H9 (cell line): ENCODE results near the gene PDIA3. TPM values are rescaled to one million over a fixed set of nuclear protein-coding genes. Genes with fewer than 3 reads are reported as not detected.

Source experiments
- DNase-seq: peaks from one replicate; pipeline ENCODE4 v3.0.0-alpha.2; 2017
- H2AFZ ChIP-seq: one replicate; pipeline ENCODE4 v1.6.1; 2013; ENCODE audit warnings: mild to moderate bottlenecking, low read length, control low read depth, moderate library complexity
- H2AK5ac ChIP-seq: 2 replicates; pipeline ENCODE4 v1.6.1; 2013; ENCODE audit warnings: low read length, control low read depth, mixed read lengths; ENCODE audit not compliant: insufficient read length
- H2BK120ac ChIP-seq: one replicate; pipeline ENCODE4 v1.6.1; 2013; ENCODE audit warnings: low read depth, mild to moderate bottlenecking, low read length, control low read depth, inconsistent platforms; ENCODE audit not compliant: poor library complexity, severe bottlenecking
- H2BK12ac ChIP-seq: 2 replicates; pipeline ENCODE4 v1.6.1; 2013; ENCODE audit warnings: low read length, control low read depth, mixed read lengths, low read depth; ENCODE audit not compliant: insufficient read length
- H2BK15ac ChIP-seq: 2 replicates; pipeline ENCODE4 v1.6.1; 2013; ENCODE audit warnings: low read depth, low read length, control low read depth
- H2BK20ac ChIP-seq: one replicate; pipeline ENCODE4 v1.6.1; 2013; ENCODE audit warnings: low read depth, mild to moderate bottlenecking, low read length, control low read depth, inconsistent platforms; ENCODE audit not compliant: poor library complexity, severe bottlenecking
- H2BK5ac ChIP-seq: 2 replicates; pipeline ENCODE4 v1.6.1; 2013; ENCODE audit warnings: low read length, control low read depth, mixed read lengths; ENCODE audit not compliant: insufficient read length
- H3K14ac ChIP-seq: 2 replicates; pipeline ENCODE4 v1.6.1; 2013; ENCODE audit warnings: low read length, control low read depth; ENCODE audit not compliant: insufficient read depth
- H3K18ac ChIP-seq: 2 replicates; pipeline ENCODE4 v1.6.1; 2013; ENCODE audit warnings: low read depth, mild to moderate bottlenecking, mixed read lengths, low read length, control low read depth; ENCODE audit not compliant: insufficient read length
- H3K23ac ChIP-seq: 2 replicates; pipeline ENCODE4 v1.6.1; 2013; ENCODE audit warnings: low read length, control low read depth, mixed read lengths, low read depth; ENCODE audit not compliant: insufficient read length
- H3K23me2 ChIP-seq: 2 replicates; pipeline ENCODE4 v1.6.1; 2013; ENCODE audit warnings: low read depth, mild to moderate bottlenecking, mixed read lengths, low read length, control low read depth; ENCODE audit not compliant: insufficient read length, poor library complexity, severe bottlenecking
- H3K27ac ChIP-seq: 2 replicates; pipeline ENCODE4 v1.5.1; 2013; ENCODE audit warnings: low read length, control low read depth, mixed read lengths, low read depth; ENCODE audit not compliant: insufficient read length
- H3K27me3 ChIP-seq: 2 replicates; pipeline ENCODE4 v1.6.1; 2013; ENCODE audit warnings: low read length, control low read depth, inconsistent platforms; ENCODE audit not compliant: insufficient read depth
- H3K4ac ChIP-seq: 2 replicates; pipeline ENCODE4 v1.6.1; 2013; ENCODE audit warnings: low read depth, mild to moderate bottlenecking, control low read depth, inconsistent platforms, low read length, moderate library complexity
- H3K4me1 ChIP-seq: 2 replicates; pipeline ENCODE4 v1.6.1; 2013; ENCODE audit warnings: low read length, control low read depth, inconsistent platforms; ENCODE audit not compliant: insufficient read depth
- H3K4me2 ChIP-seq: 2 replicates; pipeline ENCODE4 v1.6.1; 2013; ENCODE audit warnings: low read length, control low read depth, mixed read lengths; ENCODE audit not compliant: insufficient read length, insufficient read depth
- H3K56ac ChIP-seq: 2 replicates; pipeline ENCODE4 v1.6.1; 2013; ENCODE audit warnings: low read depth, mild to moderate bottlenecking, mixed read lengths, low read length, control low read depth; ENCODE audit not compliant: insufficient read length
- H3K79me1 ChIP-seq: 2 replicates; pipeline ENCODE4 v1.6.1; 2013; ENCODE audit warnings: low read depth, mild to moderate bottlenecking, moderate library complexity, low read length, control low read depth, inconsistent platforms; ENCODE audit not compliant: insufficient read depth, poor library complexity, severe bottlenecking
- H3K79me2 ChIP-seq: 2 replicates; pipeline ENCODE4 v1.6.1; 2013; ENCODE audit warnings: low read length, control low read depth, inconsistent platforms; ENCODE audit not compliant: insufficient read depth
- H3K9ac ChIP-seq: 2 replicates; pipeline ENCODE4 v1.6.1; 2013; ENCODE audit warnings: low read length, control low read depth, mixed read lengths; ENCODE audit not compliant: insufficient read length; ENCODE audit errors: extremely low read depth
- H3K9me3 ChIP-seq: one replicate; pipeline ENCODE4 v1.6.1; 2013; ENCODE audit warnings: low read depth, low read length, inconsistent platforms; ENCODE audit not compliant: control insufficient read depth
- H3T11ph ChIP-seq: one replicate; pipeline ENCODE4 v1.6.1; 2013; ENCODE audit warnings: mild to moderate bottlenecking, low read length, control low read depth, inconsistent platforms
- H4K20me1 ChIP-seq: one replicate; pipeline ENCODE4 v1.6.1; 2013; ENCODE audit not compliant: control insufficient read depth, insufficient read length, insufficient read depth
- H4K5ac ChIP-seq: 2 replicates; pipeline ENCODE4 v1.6.1; 2013; ENCODE audit warnings: low read depth, mild to moderate bottlenecking, mixed read lengths, low read length, control low read depth; ENCODE audit not compliant: insufficient read length
- H4K8ac ChIP-seq: replicated peaks from 2 replicates; pipeline ENCODE4 v1.6.1; 2013; ENCODE audit warnings: low read length, control low read depth, mixed read lengths, low read depth; ENCODE audit not compliant: insufficient read length
- H4K91ac ChIP-seq: 2 replicates; pipeline ENCODE4 v1.6.1; 2013; ENCODE audit warnings: low read depth, mild to moderate bottlenecking, moderate library complexity, mixed read lengths, low read length, control low read depth; ENCODE audit not compliant: insufficient read length
- H3K27ac Mint-ChIP-seq, 3 experiments: 2 replicates in 2 of 3; 3 replicates in 1 of 3; pipeline ENCODE4 v1.8.0; 2020 to 2021; ENCODE audit warnings: mixed read lengths in 3 of 3, mild to moderate bottlenecking in 1 of 3, moderate library complexity in 1 of 3
- H3K27me3 Mint-ChIP-seq: 2 replicates; pipeline ENCODE4 v1.8.0; 2021; ENCODE audit warnings: low read depth, mild to moderate bottlenecking, moderate library complexity, mixed read lengths
- H3K36me3 Mint-ChIP-seq, 3 experiments: 2 replicates in 2 of 3; 3 replicates in 1 of 3; pipeline ENCODE4 v1.8.0; 2020 to 2021; ENCODE audit warnings: low read depth in 3 of 3, mixed read lengths in 3 of 3; ENCODE audit not compliant: insufficient read depth in 1 of 3
- H3K4me1 Mint-ChIP-seq, 2 experiments: 2 replicates each; pipeline ENCODE4 v1.8.0; 2020; ENCODE audit warnings: mixed read lengths in 2 of 2
- H3K4me3 Mint-ChIP-seq, 2 experiments: 2 replicates in 1 of 2; 3 replicates in 1 of 2; pipeline ENCODE4 v1.8.0; 2020 to 2021; ENCODE audit warnings: mild to moderate bottlenecking in 2 of 2, mixed read lengths in 2 of 2, moderate library complexity in 1 of 2
- H3K9me3 Mint-ChIP-seq, 2 experiments: 2 replicates in 1 of 2; 3 replicates in 1 of 2; pipeline ENCODE4 v1.8.0; 2020; ENCODE audit warnings: mild to moderate bottlenecking in 2 of 2, mixed read lengths in 2 of 2, moderate library complexity in 1 of 2
- CTCF ChIP-seq: fragments of 200-600 bp; sonication (generic); conservative IDR thresholded peaks from 3 replicates; pipeline ENCODE4 v1.8.0; 2021; ENCODE audit warnings: antibody characterized with exemption, mild to moderate bottlenecking
- WGBS: extraction: QIAGEN DNeasy Blood & Tissue Kit; methylation state at CpG from one replicate; pipeline ENCODE4 v1.1.7; 2013; ENCODE audit warnings: missing lambda C conversion rate, low lambda C conversion rate, mixed read lengths; ENCODE audit not compliant: insufficient read length; ENCODE audit errors: extremely low coverage; 5-methylcytosine and 5-hydroxymethylcytosine counted together
- total RNA-seq: library from RNA; stranded (reverse); gene quantifications from 2 replicates; pipeline ENCODE4 v1.2.1, GENCODE V29; 2021

The PDIA3 gene
- total RNA-seq, 1 experiment from 2014 or later = 524 TPM

- no peak overlapping the region for H3K27ac ChIP-seq
- peak overlapping the region in 2 of 3 experiments; percentile 91 to 92; a peak in 4 of 7 replicates for H3K27ac Mint-ChIP-seq
Measured at GRCh38 chr15:43795197-43795596, 49.0 kb downstream of the PDIA3 start.

More at GRCh38 chr15:43795197-43795596, 49.0 kb downstream of the PDIA3 start:
- Histone ChIP-seq H3K4me2 (no peak overlapping the region), H3K9ac (no peak overlapping the region), H3K4me1 (peaks cover 18% of the 10 kb centered on the region; the same call in 1 of the 2 replicates), H2BK120ac (no peak overlapping the region), H3K18ac (no peak overlapping the region), H4K20me1 (no peaks in the 10 kb centered on the region), H3K14ac (no peak overlapping the region), H2BK15ac (no peak overlapping the region), H2BK12ac (no peak overlapping the region), H3K23me2 (peaks cover 8% of the 10 kb centered on the region), H3K4ac (no peak overlapping the region), H3K27me3 (no peaks in the 10 kb centered on the region), H4K8ac (no peak overlapping the region), H2BK20ac (no peak overlapping the region), H4K5ac (no peak overlapping the region), H3K79me1 (peaks cover 3% of the 10 kb centered on the region), H3T11ph (no peak overlapping the region), H2AK5ac (no peak overlapping the region), H2AFZ (no peak overlapping the region), H3K79me2 (peaks cover 6% of the 10 kb centered on the region; the same call in 1 of the 2 replicates), H4K91ac (no peak overlapping the region), H2BK5ac (no peak overlapping the region), H3K56ac (no peak overlapping the region), H3K23ac (no peak overlapping the region), H3K9me3 (no peaks in the 10 kb centered on the region)
- Mint-ChIP-seq H3K9me3 (no peaks in the 10 kb centered on the region), H3K4me1 (peaks cover 65 to 75% of the 10 kb centered on the region in 2 experiments), H3K27me3 (no peaks in the 10 kb centered on the region), H3K36me3 (peaks cover 45 to 68% (median 54%) of the 10 kb centered on the region in 3 experiments), H3K4me3 (peak overlapping the region; percentile 31 to 47; a peak in 4 of 5 replicates)
- no peak for DNase-seq
- no CpG with 5 or more reads among the region's 2 CpGs for WGBS
- TF ChIP-seq CTCF = no peak
